Activated CD8-positive, alpha-beta memory T cell treated with anti-CD3 and anti-CD28 coated beads, Interleukin-2, amount 10 ng/mL, durations not matched to agents 7 days and 5 days (primary cell): ENCODE results near the gene TNFAIP1. TPM values are rescaled to one million over a fixed set of nuclear protein-coding genes. Genes with fewer than 3 reads are reported as not detected.
A peak's percentile ranks its signal among the peaks of the same experiment; 100 is the strongest.

Experiments used
- ATAC-seq: fragments of 150-1000 bp; cut with Tn5 transposase; one replicate; pipeline ENCODE4 v1.10.0; 2021; ENCODE audit warnings: moderate library complexity
- CTCF ChIA-PET: fragments of 350-600 bp; sonication (Branson Sonifier 250); formaldehyde crosslinking; loops from one replicate; lab custom pipeline; 2021; ENCODE audit warnings: antibody characterized with exemption; lab: Charles Lee
- DNase-seq: peaks from one replicate; pipeline ENCODE4 v3.0.0-alpha.2; 2020
- H3K27ac Mint-ChIP-seq: one replicate; pipeline ENCODE4 v1.8.0; 2021; ENCODE audit warnings: mild to moderate bottlenecking, mixed read lengths
- H3K27me3 Mint-ChIP-seq: one replicate; pipeline ENCODE4 v1.8.0; 2021; ENCODE audit warnings: mixed read lengths
- H3K36me3 Mint-ChIP-seq: one replicate; pipeline ENCODE4 v1.8.0; 2021; ENCODE audit warnings: mild to moderate bottlenecking, mixed read lengths
- H3K4me1 Mint-ChIP-seq: one replicate; pipeline ENCODE4 v1.8.0; 2021; ENCODE audit warnings: mixed read lengths
- H3K4me3 Mint-ChIP-seq: one replicate; pipeline ENCODE4 v1.8.0; 2021; ENCODE audit warnings: mild to moderate bottlenecking, moderate library complexity, mixed read lengths
- H3K9me3 Mint-ChIP-seq: one replicate; pipeline ENCODE4 v1.8.0; 2022; ENCODE audit warnings: low read depth, mixed read lengths
- total RNA-seq, 2 experiments: library from RNA; stranded (reverse); gene quantifications; one replicate each; pipeline ENCODE4 v1.2.3, GENCODE V29; 2021

TNFAIP1 gene
- total RNA-seq, 2 experiments from 2014 or later = 19.5 to 22.2 TPM

- no peak overlapping the region for H3K4me3 Mint-ChIP-seq
- no peak overlapping the region for H3K27ac Mint-ChIP-seq
- CTCF ChIA-PET = no interaction called here
- peaks cover 9% of the 10 kb centered on the region for H3K4me1 Mint-ChIP-seq
- ATAC-seq = no peak
- peaks cover 20% of the 10 kb centered on the region for H3K36me3 Mint-ChIP-seq
- no peak for DNase-seq
- no peaks in the 10 kb centered on the region for H3K27me3 Mint-ChIP-seq
- no peaks in the 10 kb centered on the region for H3K9me3 Mint-ChIP-seq
Observed at GRCh38 chr17:28342313-28342712, 6.8 kb downstream of the TNFAIP1 start.

GRCh38 chr17:28343491-28343932 lies 8.0 kb downstream of the TNFAIP1 start:
- ATAC-seq = no peak
- H3K9me3 Mint-ChIP-seq = no peaks in the 10 kb centered on the region
- CTCF ChIA-PET = no interaction called here

GRCh38 chr17:28344011-28344410 lies 8.4 kb downstream of the TNFAIP1 start:
- Mint-ChIP-seq H3K27me3 (no peaks in the 10 kb centered on the region), H3K9me3 (no peaks in the 10 kb centered on the region), H3K27ac (no peak overlapping the region), H3K4me3 (no peak overlapping the region), H3K4me1 (no peaks in the 10 kb centered on the region), H3K36me3 (peaks cover 29% of the 10 kb centered on the region)
- DNase-seq (no peak), ATAC-seq (no peak)
- CTCF ChIA-PET = no interaction called here

More at GRCh38 chr17:28343491-28343932, 8.0 kb downstream of the TNFAIP1 start:
- Mint-ChIP-seq H3K4me3 (no peak overlapping the region), H3K27me3 (no peaks in the 10 kb centered on the region), H3K36me3 (peaks cover 24% of the 10 kb centered on the region), H3K27ac (no peak overlapping the region), H3K4me1 (peaks cover under 1% of the 10 kb centered on the region)
- no peak for DNase-seq

GRCh38 chr17:28344435-28344901 lies 8.9 kb downstream of the TNFAIP1 start:
- ATAC-seq (no peak), DNase-seq (no peak)
- Mint-ChIP-seq H3K36me3 (peaks cover 30% of the 10 kb centered on the region), H3K9me3 (no peaks in the 10 kb centered on the region), H3K4me1 (no peaks in the 10 kb centered on the region), H3K27ac (no peak overlapping the region), H3K27me3 (no peaks in the 10 kb centered on the region), H3K4me3 (no peak overlapping the region)
- CTCF ChIA-PET = no interaction called here

- peaks cover 34% of the 10 kb centered on the region for H3K36me3 Mint-ChIP-seq
Observed at GRCh38 chr17:28345419-28346198, 10.0 kb downstream of the TNFAIP1 start.

GRCh38 chr17:28346199-28346580 lies 10.6 kb downstream of the TNFAIP1 start:
- H3K4me1 Mint-ChIP-seq = no peaks in the 10 kb centered on the region
- no peak overlapping the region for H3K27ac Mint-ChIP-seq
- H3K9me3 Mint-ChIP-seq = no peaks in the 10 kb centered on the region
- peaks cover 34% of the 10 kb centered on the region for H3K36me3 Mint-ChIP-seq
- no peak overlapping the region for H3K4me3 Mint-ChIP-seq
- no peaks in the 10 kb centered on the region for H3K27me3 Mint-ChIP-seq
- no peak for DNase-seq
- no peak for ATAC-seq
- CTCF ChIA-PET = interaction anchor here (1.4 to 1.7 kb wide), 2 partner anchors 11 kb away, joined by 3 to 5 read pairs; partner anchors contain the start of genes IFT20, POLDIP2 and TNFAIP1

More at GRCh38 chr17:28345419-28346198, 10.0 kb downstream of the TNFAIP1 start:
- H3K27me3 Mint-ChIP-seq = no peaks in the 10 kb centered on the region
- no peak overlapping the region for H3K27ac Mint-ChIP-seq
- H3K4me1 Mint-ChIP-seq = no peaks in the 10 kb centered on the region
- no peak overlapping the region for H3K4me3 Mint-ChIP-seq
- H3K9me3 Mint-ChIP-seq = no peaks in the 10 kb centered on the region
- ATAC-seq (no peak), DNase-seq (no peak)
- CTCF ChIA-PET = interaction anchor here (1.1 to 1.7 kb wide), 3 partner anchors 10 to 12 kb away, joined by 3 to 5 read pairs (median 3); partner anchors contain the start of genes IFT20, POLDIP2 and TNFAIP1

- ATAC-seq (no peak), DNase-seq (no peak)
- Mint-ChIP-seq H3K27me3 (no peaks in the 10 kb centered on the region), H3K27ac (no peak overlapping the region), H3K9me3 (no peaks in the 10 kb centered on the region), H3K4me3 (no peak overlapping the region), H3K4me1 (no peaks in the 10 kb centered on the region), H3K36me3 (peaks cover 37% of the 10 kb centered on the region)
- CTCF ChIA-PET = interaction anchor here (1.4 to 1.7 kb wide), 2 partner anchors 10 to 11 kb away, joined by 3 to 5 read pairs; partner anchors contain the start of genes IFT20, POLDIP2 and TNFAIP1
Observed at GRCh38 chr17:28346746-28347246, 11.2 kb downstream of the TNFAIP1 start.

- no peaks in the 10 kb centered on the region for H3K4me1 Mint-ChIP-seq
- DNase-seq (no peak), ATAC-seq (no peak)
- no peaks in the 10 kb centered on the region for H3K27me3 Mint-ChIP-seq
- H3K9me3 Mint-ChIP-seq = no peaks in the 10 kb centered on the region
- H3K27ac Mint-ChIP-seq = no peak overlapping the region
- CTCF ChIA-PET = interaction anchor here (1.4 to 1.7 kb wide), 2 partner anchors 10 to 12 kb away, joined by 3 to 5 read pairs; partner anchors contain the start of genes IFT20, POLDIP2 and TNFAIP1
- H3K4me3 Mint-ChIP-seq = no peak overlapping the region
- H3K36me3 Mint-ChIP-seq = peaks cover 38% of the 10 kb centered on the region
Observed at GRCh38 chr17:28347261-28347891, 11.8 kb downstream of the TNFAIP1 start.

- H3K4me3 Mint-ChIP-seq = no peak overlapping the region
- H3K36me3 Mint-ChIP-seq = peaks cover 47% of the 10 kb centered on the region
- H3K27ac Mint-ChIP-seq = no peak overlapping the region
- DNase-seq = no peak
- no peaks in the 10 kb centered on the region for H3K9me3 Mint-ChIP-seq
- no peaks in the 10 kb centered on the region for H3K27me3 Mint-ChIP-seq
- ATAC-seq = no peak
- CTCF ChIA-PET = interaction anchor here (1.3 kb wide), 1 partner anchor 9 kb away, joined by 3 read pairs; the partner anchor contains the start of gene POLDIP2
- no peaks in the 10 kb centered on the region for H3K4me1 Mint-ChIP-seq
Observed at GRCh38 chr17:28348979-28349378, 13.4 kb downstream of the TNFAIP1 start.

- H3K4me1 Mint-ChIP-seq = peaks cover 4% of the 10 kb centered on the region
- H3K4me3 Mint-ChIP-seq = no peak overlapping the region
- H3K36me3 Mint-ChIP-seq = peaks cover 55% of the 10 kb centered on the region
- DNase-seq (no peak), ATAC-seq (no peak)
- no peaks in the 10 kb centered on the region for H3K9me3 Mint-ChIP-seq
- no peak overlapping the region for H3K27ac Mint-ChIP-seq
- CTCF ChIA-PET = interaction anchor here (0.6 kb wide), 1 partner anchor 216 kb away, joined by 3 read pairs; no protein-coding TSS in a partner anchor
- no peaks in the 10 kb centered on the region for H3K27me3 Mint-ChIP-seq
Observed at GRCh38 chr17:28350271-28350670, 14.7 kb downstream of the TNFAIP1 start.

- H3K27me3 Mint-ChIP-seq = no peaks in the 10 kb centered on the region
- H3K36me3 Mint-ChIP-seq = peaks cover 35% of the 10 kb centered on the region
- H3K9me3 Mint-ChIP-seq = no peaks in the 10 kb centered on the region
- H3K4me3 Mint-ChIP-seq = peak within 1 kb of the TSS; percentile 93
- H3K4me1 Mint-ChIP-seq = peaks cover 35% of the 10 kb centered on the region
- CTCF ChIA-PET = interaction anchor here (0.6 to 2.6 kb wide), 13 partner anchors 9 to 464 kb away, joined by 3 to 17 read pairs (median 4); partner anchors contain the start of genes IFT20, LYRM9, TMEM97 and TNFAIP1
- ATAC-seq (peak; percentile 99), DNase-seq (peak; percentile 97)
- H3K27ac Mint-ChIP-seq = peak within 1 kb of the TSS; percentile 92
Observed at GRCh38 chr17:28357061-28357900, 21.7 kb downstream of the TNFAIP1 start, which contains the start of gene POLDIP2. Gene POLDIP2, minus strand, starts transcription at chr17:28357527. Its CDS starts 79 bp downstream, at chr17:28357448.

- ATAC-seq (no peak), DNase-seq (no peak)
- CTCF ChIA-PET = interaction anchor here (0.7 to 2.6 kb wide), 11 partner anchors 9 to 211 kb away, joined by 3 to 17 read pairs (median 3); partner anchors contain the start of genes IFT20, TMEM97, TNFAIP1 and VTN
- peaks cover 34% of the 10 kb centered on the region for H3K36me3 Mint-ChIP-seq
- peaks cover 35% of the 10 kb centered on the region for H3K4me1 Mint-ChIP-seq
- peak overlapping the region; percentile 93 for H3K4me3 Mint-ChIP-seq
- no peaks in the 10 kb centered on the region for H3K27me3 Mint-ChIP-seq
- H3K27ac Mint-ChIP-seq = peak overlapping the region; percentile 92
- no peaks in the 10 kb centered on the region for H3K9me3 Mint-ChIP-seq
Observed at GRCh38 chr17:28357901-28358197, 22.3 kb downstream of the TNFAIP1 start.
